ENCODE results near the gene ALK. TPM values are rescaled to one million over a fixed set of nuclear protein-coding genes. Genes with fewer than 3 reads are reported as not detected.

ALK gene
- total RNA-seq, 2 donors from 2014 or later, result 0.05 TPM; not detected in 1

GRCh38 chr2:29920130-29920577, 1.2 kb downstream of the ALK start:
- peak; percentile 18 to 37 for ATAC-seq
- DNase-seq (ENCODE audit: low spot score in 2 of 2), result peak in 1 of 2 donors; percentile 77
- H3K36me3 Mint-ChIP-seq, result peaks cover 0 to 17% of the 10 kb centered on the region in 2 donors
- no peak overlapping the region for H3K27ac Mint-ChIP-seq
- peaks cover 0 to 8% of the 10 kb centered on the region in 2 donors for H3K9me3 Mint-ChIP-seq

- H3K27ac Mint-ChIP-seq, result no peak overlapping the region
- ATAC-seq, result no peak
- no peak for DNase-seq (ENCODE audit: low spot score in 2 of 2)
- peaks cover 0 to 8% of the 10 kb centered on the region in 2 donors for H3K9me3 Mint-ChIP-seq
- peaks cover 0 to 17% of the 10 kb centered on the region in 2 donors for H3K36me3 Mint-ChIP-seq
These were observed 2.4 kb downstream of the ALK start for GRCh38 chr2:29918941-29919340.

- H3K9me3 Mint-ChIP-seq, result peaks cover 0 to 8% of the 10 kb centered on the region in 2 donors
- peaks cover 0 to 17% of the 10 kb centered on the region in 2 donors for H3K36me3 Mint-ChIP-seq
- DNase-seq (ENCODE audit: low spot score in 2 of 2) (no peak), ATAC-seq (no peak)
- no peak overlapping the region for H3K27ac Mint-ChIP-seq
These were observed 3.6 kb downstream of the ALK start for GRCh38 chr2:29917781-29918180.

- DNase-seq (ENCODE audit: low spot score in 2 of 2), result no peak
- Mint-ChIP-seq H3K9me3 (peaks cover 0 to 8% of the 10 kb centered on the region in 2 donors), H3K27ac (no peak overlapping the region), H3K36me3 (peaks cover 0 to 17% of the 10 kb centered on the region in 2 donors)
- ATAC-seq, result no peak
These were observed 4.8 kb downstream of the ALK start for GRCh38 chr2:29916571-29916970.

- DNase-seq (ENCODE audit: low spot score in 2 of 2), result no peak
- Mint-ChIP-seq H3K9me3 (no peaks in the 10 kb centered on the region), H3K36me3 (no peaks in the 10 kb centered on the region), H3K27ac (no peak overlapping the region)
- ATAC-seq, result no peak
These were observed 10.4 kb downstream of the ALK start for GRCh38 chr2:29910960-29911359.

- ATAC-seq (no peak), DNase-seq (ENCODE audit: low spot score in 2 of 2) (no peak)
- H3K9me3 Mint-ChIP-seq, result no peaks in the 10 kb centered on the region
- H3K27ac Mint-ChIP-seq, result no peak overlapping the region
- no peaks in the 10 kb centered on the region for H3K36me3 Mint-ChIP-seq
These were observed 10.9 kb downstream of the ALK start for GRCh38 chr2:29910465-29910864.

GRCh38 chr2:29902356-29902755, 19.0 kb downstream of the ALK start:
- Mint-ChIP-seq H3K27ac (no peak overlapping the region), H3K36me3 (no peaks in the 10 kb centered on the region), H3K9me3 (no peaks in the 10 kb centered on the region)
- ATAC-seq, result no peak
- no peak for DNase-seq (ENCODE audit: low spot score in 2 of 2)

- DNase-seq (ENCODE audit: low spot score in 2 of 2) (no peak), ATAC-seq (no peak)
- no peaks in the 10 kb centered on the region for H3K36me3 Mint-ChIP-seq
- no peaks in the 10 kb centered on the region for H3K9me3 Mint-ChIP-seq
- no peak overlapping the region for H3K27ac Mint-ChIP-seq
These were observed 20.3 kb downstream of the ALK start for GRCh38 chr2:29900971-29901633.

GRCh38 chr2:29898999-29899398, 22.4 kb downstream of the ALK start:
- DNase-seq (ENCODE audit: low spot score in 2 of 2) (no peak), ATAC-seq (no peak)
- Mint-ChIP-seq H3K9me3 (no peaks in the 10 kb centered on the region), H3K36me3 (no peaks in the 10 kb centered on the region), H3K27ac (no peak overlapping the region)

- H3K9me3 Mint-ChIP-seq, result no peaks in the 10 kb centered on the region
- no peak for ATAC-seq
- no peak overlapping the region for H3K27ac Mint-ChIP-seq
- no peak for DNase-seq (ENCODE audit: low spot score in 2 of 2)
- H3K36me3 Mint-ChIP-seq, result no peaks in the 10 kb centered on the region
These were observed 26.4 kb downstream of the ALK start for GRCh38 chr2:29894822-29895614.

GRCh38 chr2:29892585-29893259, 28.7 kb downstream of the ALK start:
- Mint-ChIP-seq H3K36me3 (no peaks in the 10 kb centered on the region), H3K27ac (no peak overlapping the region), H3K9me3 (no peaks in the 10 kb centered on the region)
- DNase-seq (ENCODE audit: low spot score in 2 of 2), result no peak
- ATAC-seq, result no peak

GRCh38 chr2:29881089-29881730, 40.2 kb downstream of the ALK start:
- peaks cover 0 to 4% of the 10 kb centered on the region in 2 donors for H3K36me3 Mint-ChIP-seq
- no peak for DNase-seq (ENCODE audit: low spot score in 2 of 2)
- H3K27ac Mint-ChIP-seq, result no peak overlapping the region
- peaks cover 0 to 5% of the 10 kb centered on the region in 2 donors for H3K9me3 Mint-ChIP-seq
- no peak for ATAC-seq

- peaks cover 0 to 5% of the 10 kb centered on the region in 2 donors for H3K9me3 Mint-ChIP-seq
- no peak overlapping the region for H3K27ac Mint-ChIP-seq
- ATAC-seq, result no peak
- H3K36me3 Mint-ChIP-seq, result peaks cover 0 to 4% of the 10 kb centered on the region in 2 donors
- no peak for DNase-seq (ENCODE audit: low spot score in 2 of 2)
These were observed 41.3 kb downstream of the ALK start for GRCh38 chr2:29880084-29880483.

- Mint-ChIP-seq H3K36me3 (peaks cover 0 to 4% of the 10 kb centered on the region in 2 donors), H3K27ac (no peak overlapping the region), H3K9me3 (peaks cover 0 to 3% of the 10 kb centered on the region in 2 donors)
- DNase-seq (ENCODE audit: low spot score in 2 of 2), result no peak
- ATAC-seq, result no peak
These were observed 41.9 kb downstream of the ALK start for GRCh38 chr2:29879456-29879855.

GRCh38 chr2:29878898-29879297, 42.5 kb downstream of the ALK start:
- Mint-ChIP-seq H3K36me3 (no peaks in the 10 kb centered on the region), H3K27ac (no peak overlapping the region), H3K9me3 (no peaks in the 10 kb centered on the region)
- DNase-seq (ENCODE audit: low spot score in 2 of 2) (no peak), ATAC-seq (no peak)

- DNase-seq (ENCODE audit: low spot score in 2 of 2) (no peak), ATAC-seq (no peak)
- no peaks in the 10 kb centered on the region for H3K36me3 Mint-ChIP-seq
- no peaks in the 10 kb centered on the region for H3K9me3 Mint-ChIP-seq
- no peak overlapping the region for H3K27ac Mint-ChIP-seq
These were observed 45.0 kb downstream of the ALK start for GRCh38 chr2:29876374-29876773.

- Mint-ChIP-seq H3K36me3 (no peaks in the 10 kb centered on the region), H3K9me3 (no peaks in the 10 kb centered on the region), H3K27ac (no peak overlapping the region)
- DNase-seq (ENCODE audit: low spot score in 2 of 2) (no peak), ATAC-seq (no peak)
These were observed 46.6 kb downstream of the ALK start for GRCh38 chr2:29874745-29875144.
